Suprapubic skin (tissue), 4 donors: ENCODE results near the gene MAD1L1. TPM values are rescaled to one million over a fixed set of nuclear protein-coding genes. Genes with fewer than 3 reads are reported as not detected.

ENCODE experiments used
- DNase-seq, 2 donors: peaks; one replicate each; pipeline ENCODE4 v3.0.0-alpha.2; 2019; ENCODE audit warnings: low spot score in 2 of 2
- H3K27ac ChIP-seq: fragments of 200-600 bp; sonication (generic); one replicate; pipeline ENCODE4 v1.5.1; 2019
- H3K27me3 ChIP-seq: fragments of 200-600 bp; sonication (generic); one replicate; pipeline ENCODE4 v1.5.1; 2019
- H3K36me3 ChIP-seq: fragments of 200-600 bp; sonication (generic); one replicate; pipeline ENCODE4 v1.5.1; 2019
- H3K4me1 ChIP-seq: fragments of 200-600 bp; sonication (generic); one replicate; pipeline ENCODE4 v1.5.1; 2019
- H3K4me3 ChIP-seq: fragments of 200-600 bp; sonication (generic); one replicate; pipeline ENCODE4 v1.5.1; 2019; ENCODE audit warnings: mild to moderate bottlenecking
- H3K9me3 ChIP-seq: fragments of 200-600 bp; sonication (generic); one replicate; pipeline ENCODE4 v1.5.1; 2019
- CTCF ChIP-seq, 2 donors: fragments of 200-600 bp in 1 of 2; fragments of 450-650 bp in 1 of 2; sonication (generic) in 1 of 2; IDR thresholded peaks; one replicate each; pipeline ENCODE4 v1.5.1; 2016 to 2019; ENCODE audit warnings: antibody characterized with exemption in 2 of 2, mild to moderate bottlenecking in 1 of 2, moderate library complexity in 1 of 2
- EP300 ChIP-seq: sonication (generic); formaldehyde crosslinking; IDR thresholded peaks from one replicate; pipeline ENCODE4 v1.6.1; 2017; ENCODE audit warnings: antibody characterized with exemption
- POLR2A ChIP-seq, 2 donors: fragments of 450-650 bp; IDR thresholded peaks; one replicate each; pipeline ENCODE4 v1.6.1; 2017; ENCODE audit warnings: antibody characterized with exemption in 2 of 2, mild to moderate bottlenecking in 2 of 2, moderate library complexity in 2 of 2
- POLR2AphosphoS5 ChIP-seq, 3 donors: sonication (generic); formaldehyde crosslinking; IDR thresholded peaks; one replicate each; pipeline ENCODE4 v1.6.1; 2017; ENCODE audit warnings: antibody characterized with exemption in 3 of 3
- WGBS: methylation state at CpG from one replicate; pipeline ENCODE4 v1.1.5; 2018; 5-methylcytosine and 5-hydroxymethylcytosine counted together
- total RNA-seq, 4 donors: library from RNA; depleted of rRNA; stranded (reverse); fragments of >200 nt; gene quantifications; one replicate each; pipeline ENCODE4 v1.1.0, GENCODE V29; 2016

Gene MAD1L1
- total RNA-seq, 4 donors from 2014 or later, result 53.2 to 69.8 (median 62.2) TPM

GRCh38 chr7:1959305-1959704, 273.4 kb downstream of the MAD1L1 start:
- H3K36me3 ChIP-seq, result no peaks in the 10 kb centered on the region
- H3K4me3 ChIP-seq, result no peak overlapping the region
- TF ChIP-seq EP300 (no peak), POLR2AphosphoS5 (IDR thresholded peaks at IDR 0.05) (no peak), POLR2A (IDR thresholded peaks at IDR 0.05) (no peak), CTCF (IDR thresholded peaks at IDR 0.05) (no peak)
- 96% methylated on average over 13 of the region's 13 CpGs for WGBS
- DNase-seq, result no peak
- H3K4me1 ChIP-seq, result no peaks in the 10 kb centered on the region
- H3K27me3 ChIP-seq, result no peaks in the 10 kb centered on the region
- no peaks in the 10 kb centered on the region for H3K9me3 ChIP-seq
- no peak overlapping the region for H3K27ac ChIP-seq

- H3K4me1 ChIP-seq, result no peaks in the 10 kb centered on the region
- H3K27ac ChIP-seq, result no peak overlapping the region
- H3K27me3 ChIP-seq, result no peaks in the 10 kb centered on the region
- no peaks in the 10 kb centered on the region for H3K9me3 ChIP-seq
- no peak overlapping the region for H3K4me3 ChIP-seq
- 90% methylated on average over 25 of the region's 28 CpGs for WGBS
- DNase-seq, result no peak
- no peak for TF ChIP-seq EP300
- TF ChIP-seq POLR2AphosphoS5 (IDR thresholded peaks at IDR 0.05), result no peak
- TF ChIP-seq CTCF (IDR thresholded peaks at IDR 0.05), result no peak
- no peak for TF ChIP-seq POLR2A (IDR thresholded peaks at IDR 0.05)
- no peaks in the 10 kb centered on the region for H3K36me3 ChIP-seq
These were observed 275.1 kb downstream of the MAD1L1 start for GRCh38 chr7:1957471-1958225.

- WGBS, result 87% methylated on average over 19 of the region's 30 CpGs
- no peak overlapping the region for H3K4me3 ChIP-seq
- no peaks in the 10 kb centered on the region for H3K9me3 ChIP-seq
- H3K4me1 ChIP-seq, result no peaks in the 10 kb centered on the region
- H3K36me3 ChIP-seq, result no peaks in the 10 kb centered on the region
- DNase-seq, result no peak
- TF ChIP-seq POLR2AphosphoS5 (IDR thresholded peaks at IDR 0.05) (no peak), EP300 (no peak), POLR2A (IDR thresholded peaks at IDR 0.05) (no peak), CTCF (IDR thresholded peaks at IDR 0.05) (no peak)
- no peaks in the 10 kb centered on the region for H3K27me3 ChIP-seq
- no peak overlapping the region for H3K27ac ChIP-seq
These were observed 275.9 kb downstream of the MAD1L1 start for GRCh38 chr7:1956611-1957470.

- WGBS, result 93% methylated on average over 2 of the region's 8 CpGs
- DNase-seq, result no peak
- Histone ChIP-seq H3K27me3 (no peaks in the 10 kb centered on the region), H3K9me3 (no peaks in the 10 kb centered on the region), H3K36me3 (no peaks in the 10 kb centered on the region), H3K4me3 (no peak overlapping the region), H3K4me1 (peaks cover 1% of the 10 kb centered on the region), H3K27ac (no peak overlapping the region)
- no peak for TF ChIP-seq POLR2A (IDR thresholded peaks at IDR 0.05)
- no peak for TF ChIP-seq POLR2AphosphoS5 (IDR thresholded peaks at IDR 0.05)
These were observed 276.6 kb downstream of the MAD1L1 start for GRCh38 chr7:1956141-1956540.

- H3K36me3 ChIP-seq, result no peaks in the 10 kb centered on the region
- no peaks in the 10 kb centered on the region for H3K9me3 ChIP-seq
- H3K27ac ChIP-seq, result no peak overlapping the region
- peaks cover 11% of the 10 kb centered on the region for H3K4me1 ChIP-seq
- H3K4me3 ChIP-seq, result no peak overlapping the region
- TF ChIP-seq POLR2AphosphoS5 (IDR thresholded peaks at IDR 0.05) (no peak), CTCF (IDR thresholded peaks at IDR 0.05) (no peak), EP300 (no peak), POLR2A (IDR thresholded peaks at IDR 0.05) (no peak)
- DNase-seq, result no peak
- 69% methylated on average over 8 of the region's 22 CpGs for WGBS
- no peaks in the 10 kb centered on the region for H3K27me3 ChIP-seq
These were observed 278.3 kb downstream of the MAD1L1 start for GRCh38 chr7:1954366-1955004.
